HG02970 (cell line): Measurements from ENCODE around the gene ANKRD23.

Experiments used
- ATAC-seq: cut with Tn5 transposase; IDR thresholded peaks from one replicate; pipeline ENCODE4 v1.9.1; 2021; ENCODE audit warnings: mild to moderate bottlenecking, moderate library complexity, moderate number of reproducible peaks; ENCODE audit not compliant: unreplicated experiment, low FRiP score

Gene ANKRD23

DNA sequence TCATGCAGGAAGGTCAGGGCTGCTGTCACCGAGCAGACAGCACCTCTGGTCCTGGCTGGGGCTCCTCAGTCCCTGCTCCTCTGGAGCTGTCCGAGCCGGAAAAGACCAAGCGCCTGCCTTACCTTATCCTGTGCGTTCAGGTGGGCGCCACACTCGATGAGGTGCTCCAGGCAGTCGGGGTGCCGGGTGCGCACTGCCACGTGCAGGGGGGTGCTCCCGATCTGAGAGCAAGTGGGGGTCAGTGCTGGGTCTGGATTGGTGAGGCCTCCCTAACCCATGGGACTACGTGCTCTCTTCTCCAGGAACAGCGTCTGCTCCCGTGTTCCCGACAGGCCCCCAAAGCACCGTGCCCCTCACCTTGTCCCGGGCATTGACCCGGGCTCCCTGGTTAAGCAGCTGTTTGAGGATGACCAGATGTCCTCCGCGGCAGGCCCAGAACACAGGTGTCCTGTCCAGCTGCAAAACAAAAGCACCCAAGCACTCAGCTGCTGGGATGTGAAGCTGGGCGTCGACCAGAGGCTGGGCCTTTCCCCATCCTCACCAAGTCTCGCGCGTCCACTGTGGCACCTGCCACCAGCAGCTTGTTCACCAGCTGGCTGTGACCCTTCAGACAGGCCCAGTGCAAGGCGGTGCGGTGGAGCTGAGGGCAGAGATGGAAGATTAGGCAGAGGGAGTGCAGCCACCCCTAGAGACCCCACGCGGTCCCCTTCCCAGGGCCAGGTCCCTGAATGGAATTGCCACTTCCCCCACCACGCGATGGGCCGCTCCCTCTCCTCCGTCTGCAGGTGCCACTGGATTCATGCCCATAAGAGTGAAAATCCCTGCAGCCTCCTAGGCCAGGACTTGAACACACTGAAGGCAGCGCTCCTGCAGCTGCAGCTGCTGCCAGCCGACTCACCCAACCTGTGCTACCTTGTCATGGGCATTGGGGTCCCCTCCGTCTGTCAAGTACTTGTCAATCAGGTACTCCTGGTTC lies 3.7 kb downstream of the ANKRD23 start:
- ATAC-seq: no peak

DNA sequence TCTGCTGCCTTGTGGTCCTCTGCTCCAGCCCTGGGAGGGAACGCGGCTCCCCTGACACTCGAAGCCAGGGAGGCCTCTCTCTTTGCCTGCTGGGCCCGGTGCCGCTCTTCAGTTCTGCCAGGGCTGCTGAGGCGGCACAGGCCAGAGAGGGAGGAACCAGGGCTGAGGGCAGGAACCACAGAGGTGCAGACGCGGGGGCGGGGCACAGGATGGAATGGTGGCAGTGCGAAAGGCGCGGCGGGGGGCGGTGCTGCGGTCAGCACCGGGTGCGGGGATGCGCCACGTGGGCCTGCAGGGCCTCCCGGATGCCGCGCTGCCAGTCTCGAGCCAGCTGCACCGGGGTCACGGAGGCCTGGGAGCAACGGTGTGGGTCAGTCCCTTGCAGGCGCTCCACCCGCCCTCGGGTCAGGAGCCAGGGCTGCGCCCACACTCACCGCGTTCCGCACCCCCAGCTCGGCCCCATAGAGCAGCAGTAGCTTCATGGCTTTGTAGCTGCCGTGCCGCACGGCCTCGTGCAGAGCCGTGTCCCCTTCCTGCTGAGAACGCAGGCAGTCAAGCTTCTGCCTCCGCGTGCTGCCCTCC lies 4.4 kb downstream of the ANKRD23 start:
- ATAC-seq: no peak

DNA sequence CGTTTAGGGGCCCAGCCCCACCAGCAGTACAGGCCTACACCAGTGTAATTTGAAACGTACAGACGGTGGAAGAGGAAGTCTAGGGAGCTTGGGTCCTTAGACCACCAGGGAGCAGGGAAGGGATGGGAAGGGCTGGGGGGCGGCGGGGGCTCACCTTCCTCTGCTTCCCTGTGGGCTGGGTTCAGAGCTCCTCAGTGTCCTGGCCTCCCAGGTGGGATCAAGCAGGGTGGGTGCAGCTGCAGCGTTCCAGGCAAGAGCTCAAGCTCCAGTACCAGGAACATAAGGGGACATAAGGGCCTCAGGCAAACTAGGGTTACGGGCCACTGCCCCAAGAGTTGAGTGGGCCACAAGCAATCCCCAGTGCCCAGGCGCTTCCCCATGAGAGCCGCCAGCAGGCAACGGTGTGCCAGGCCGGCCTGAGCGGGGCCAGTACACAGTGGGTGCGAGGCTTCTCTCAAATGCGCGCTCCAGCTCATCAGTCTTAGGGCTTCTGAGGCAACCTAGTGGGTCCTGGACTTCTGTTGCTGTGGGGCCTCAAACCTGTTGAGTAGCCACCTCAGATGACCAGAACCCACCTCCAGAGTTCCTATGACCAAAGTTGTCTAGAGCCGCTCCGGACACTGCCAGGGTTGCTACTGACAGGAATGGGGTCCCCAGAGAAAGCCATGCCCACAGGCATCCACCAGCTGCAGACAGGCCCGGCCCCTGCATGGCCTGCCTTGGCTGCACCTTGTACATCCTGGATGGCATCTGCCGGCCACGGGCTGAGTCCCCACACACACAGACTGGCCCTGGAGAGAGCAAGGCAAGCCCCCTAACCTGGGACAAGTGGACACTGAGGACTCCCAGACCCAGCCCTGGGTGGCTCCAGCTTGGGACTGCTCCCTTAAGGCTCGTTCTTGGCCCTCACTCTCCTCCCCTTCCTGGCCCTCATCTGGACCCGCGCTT lies 5.2 kb downstream of the ANKRD23 start:
- no peak for ATAC-seq

DNA sequence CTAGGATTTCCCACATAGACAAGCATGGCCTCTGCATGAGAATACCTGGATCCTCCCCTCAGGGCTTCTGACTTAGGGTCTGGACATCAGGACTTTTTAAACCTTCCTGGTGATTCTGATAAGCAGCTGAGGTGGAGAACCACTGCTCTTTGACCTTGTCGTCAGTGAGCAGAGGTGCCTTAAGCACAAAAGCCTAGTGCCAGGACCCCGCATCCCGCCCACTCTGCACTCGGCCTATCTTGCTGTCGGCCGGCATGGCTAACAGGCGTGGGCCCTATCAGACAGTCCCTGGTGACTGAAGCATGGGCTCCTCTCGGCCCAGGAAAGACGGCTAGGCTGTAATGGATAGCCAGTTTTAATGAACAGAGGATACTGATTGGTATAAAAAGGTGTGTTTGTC lies 6.2 kb downstream of the ANKRD23 start:
- no peak for ATAC-seq

GRCh38 chr2:96835830-96836229 lies 8.0 kb downstream of the ANKRD23 start:
- ATAC-seq: no peak

GRCh38 chr2:96832754-96833507 lies 10.9 kb downstream of the ANKRD23 start:
- ATAC-seq: no peak

- no peak for ATAC-seq
Measured at GRCh38 chr2:96832408-96832753, 11.4 kb downstream of the ANKRD23 start.

GRCh38 chr2:96831679-96832078 lies 12.1 kb downstream of the ANKRD23 start:
- no peak for ATAC-seq

DNA sequence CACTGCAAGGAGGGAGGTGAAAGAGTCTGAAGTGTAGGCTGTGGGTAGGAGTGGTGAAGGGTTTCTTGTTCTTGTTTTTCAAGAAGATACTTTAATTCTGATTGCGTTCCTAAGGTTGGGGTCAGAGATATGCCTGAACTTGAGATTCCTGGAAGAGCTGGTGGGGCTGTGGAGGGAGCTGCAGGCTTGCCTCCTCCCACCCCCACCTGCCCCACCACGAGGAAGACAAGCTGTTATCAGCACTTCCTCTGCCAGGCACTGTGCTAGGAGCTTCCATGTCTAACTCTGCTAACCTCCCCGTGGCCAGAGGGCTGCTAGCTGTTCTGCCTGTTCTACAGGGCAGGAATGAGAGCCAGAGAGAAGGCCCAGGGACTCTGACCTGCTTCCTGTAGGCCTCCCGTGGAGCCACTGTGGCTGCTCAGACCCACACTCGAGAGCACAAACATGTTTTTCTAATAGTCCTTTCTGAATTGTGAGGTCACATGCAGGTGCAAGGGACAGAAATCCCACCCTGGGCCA lies 13.7 kb downstream of the ANKRD23 start:
- ATAC-seq: no peak

- no peak for ATAC-seq
Measured at GRCh38 chr2:96828874-96829273, 14.9 kb downstream of the ANKRD23 start.

DNA sequence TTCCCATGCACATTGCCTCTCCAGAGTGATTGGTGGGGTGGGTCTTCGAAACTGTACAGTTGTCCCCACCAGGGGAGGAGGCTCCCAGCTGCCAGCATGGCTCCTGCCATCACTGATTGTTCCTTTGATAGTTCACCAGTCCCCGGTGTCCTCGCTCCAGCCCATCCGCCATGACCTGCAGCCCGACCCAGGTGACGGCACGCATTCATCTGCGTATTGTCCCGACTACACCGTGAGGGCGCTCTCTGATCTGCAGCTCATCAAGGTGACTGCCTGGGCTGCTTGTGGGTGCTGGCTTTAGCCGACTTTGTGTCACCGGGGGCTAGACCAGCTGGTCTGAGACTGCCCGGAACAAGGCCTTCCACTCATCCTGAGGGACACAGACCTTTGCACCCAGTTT lies 15.4 kb downstream of the ANKRD23 start:
- ATAC-seq: no peak

- no peak for ATAC-seq
Measured at GRCh38 chr2:96826546-96827278, 17.1 kb downstream of the ANKRD23 start.

DNA sequence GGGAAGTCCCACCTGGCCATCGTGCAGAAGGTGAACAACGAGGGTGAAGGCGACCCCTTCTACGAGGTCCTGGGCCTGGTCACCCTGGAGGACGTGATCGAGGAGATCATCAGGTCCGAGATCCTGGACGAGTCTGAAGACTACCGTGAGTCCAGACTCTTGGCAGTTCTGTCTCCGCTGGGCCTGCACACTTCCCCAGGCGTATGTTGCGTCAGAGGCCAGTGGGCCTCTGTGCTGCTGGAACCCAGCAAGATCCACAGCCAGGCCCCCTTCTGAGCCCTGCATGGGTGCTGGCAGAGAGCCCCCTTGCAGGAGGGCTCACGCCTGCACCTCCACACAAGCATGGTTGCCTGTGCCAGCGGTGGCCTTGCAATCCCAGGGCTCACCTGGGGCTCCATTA lies 18.8 kb downstream of the ANKRD23 start:
- no peak for ATAC-seq

DNA sequence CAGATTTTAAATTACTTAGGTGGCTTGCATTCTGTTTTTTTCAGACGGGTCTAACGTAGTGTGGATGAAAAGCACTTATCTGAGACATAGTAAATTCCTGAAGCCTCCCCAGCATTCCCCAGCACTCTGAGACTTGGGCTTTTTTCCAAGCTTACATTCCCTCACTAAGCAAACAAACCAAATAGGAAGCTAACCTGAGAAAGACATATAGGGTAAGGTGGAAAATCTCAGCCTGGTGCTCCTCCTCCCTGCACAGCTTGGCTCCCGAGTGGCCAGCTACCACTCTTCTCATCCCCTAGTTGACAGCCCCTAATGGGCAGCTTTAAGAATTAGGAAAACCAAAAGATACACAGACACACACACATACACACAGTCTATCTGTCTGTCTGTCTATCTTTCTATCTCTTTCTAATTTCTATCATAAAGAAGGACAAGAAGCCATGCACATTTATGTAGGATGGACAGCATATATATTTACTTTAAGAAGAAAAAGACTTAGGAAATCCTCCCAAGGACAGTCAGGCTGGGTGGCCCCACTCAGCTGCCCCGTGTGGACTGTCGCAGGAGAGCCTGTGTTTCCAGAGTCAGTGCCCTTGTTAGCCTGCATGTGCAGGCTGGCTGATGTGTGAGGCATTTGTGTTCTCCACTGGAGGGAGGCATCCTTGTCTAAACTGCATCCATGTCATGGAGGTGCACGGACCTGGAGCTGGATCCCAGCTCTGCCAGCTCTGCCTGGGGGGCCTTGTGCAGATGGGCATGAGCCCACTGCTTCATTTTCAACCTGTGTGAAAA lies 19.5 kb downstream of the ANKRD23 start:
- no peak for ATAC-seq

- no peak for ATAC-seq
Measured at GRCh38 chr2:96823198-96823597, 20.6 kb downstream of the ANKRD23 start.

DNA sequence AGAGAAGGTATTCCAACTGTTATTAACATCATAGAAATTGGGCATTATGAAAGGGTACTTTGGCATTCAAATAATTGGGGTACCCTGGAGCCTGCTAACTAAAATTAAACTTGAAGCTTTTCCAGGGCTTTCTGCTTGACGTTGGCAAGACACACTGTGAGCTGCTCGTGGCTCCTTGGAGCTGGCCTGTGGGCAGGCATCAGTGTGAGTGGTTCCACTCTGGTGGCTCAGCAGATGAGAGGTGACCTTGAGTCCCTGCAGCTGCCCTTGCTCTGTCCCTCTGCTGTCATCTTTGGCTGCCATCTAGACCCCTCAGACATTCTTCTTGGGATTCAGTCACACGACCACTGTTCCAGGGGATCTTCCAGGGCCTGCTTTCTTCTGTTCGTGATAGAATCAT lies 21.0 kb downstream of the ANKRD23 start:
- ATAC-seq: no peak

DNA sequence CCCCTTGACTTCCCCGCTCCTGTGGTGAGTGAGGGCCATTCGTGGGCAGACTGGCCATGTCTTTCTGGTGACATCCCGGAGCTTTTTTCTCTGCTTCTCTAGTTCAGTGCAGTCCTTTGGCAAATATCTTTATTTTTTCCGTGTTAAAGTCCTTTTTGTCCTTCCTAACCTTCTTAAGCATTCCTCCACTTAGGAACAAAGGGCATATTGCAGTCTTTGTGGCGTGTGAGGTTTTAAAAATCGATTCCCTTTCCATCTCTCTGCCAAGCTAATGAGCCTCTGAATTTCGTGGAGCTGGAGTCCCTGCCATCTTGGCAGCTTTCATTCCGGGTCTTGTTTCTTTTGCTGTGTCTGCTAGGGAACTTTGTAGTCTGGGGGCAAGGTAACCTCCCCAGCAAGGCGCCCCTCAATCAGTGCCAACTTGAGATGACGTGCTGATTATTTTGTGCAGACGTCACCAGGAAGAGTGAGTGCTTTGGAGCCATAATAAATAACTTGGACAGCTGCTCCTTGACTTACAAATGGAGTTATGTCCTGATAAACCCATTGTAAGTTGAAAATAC lies 22.6 kb downstream of the ANKRD23 start:
- ATAC-seq: no peak

DNA sequence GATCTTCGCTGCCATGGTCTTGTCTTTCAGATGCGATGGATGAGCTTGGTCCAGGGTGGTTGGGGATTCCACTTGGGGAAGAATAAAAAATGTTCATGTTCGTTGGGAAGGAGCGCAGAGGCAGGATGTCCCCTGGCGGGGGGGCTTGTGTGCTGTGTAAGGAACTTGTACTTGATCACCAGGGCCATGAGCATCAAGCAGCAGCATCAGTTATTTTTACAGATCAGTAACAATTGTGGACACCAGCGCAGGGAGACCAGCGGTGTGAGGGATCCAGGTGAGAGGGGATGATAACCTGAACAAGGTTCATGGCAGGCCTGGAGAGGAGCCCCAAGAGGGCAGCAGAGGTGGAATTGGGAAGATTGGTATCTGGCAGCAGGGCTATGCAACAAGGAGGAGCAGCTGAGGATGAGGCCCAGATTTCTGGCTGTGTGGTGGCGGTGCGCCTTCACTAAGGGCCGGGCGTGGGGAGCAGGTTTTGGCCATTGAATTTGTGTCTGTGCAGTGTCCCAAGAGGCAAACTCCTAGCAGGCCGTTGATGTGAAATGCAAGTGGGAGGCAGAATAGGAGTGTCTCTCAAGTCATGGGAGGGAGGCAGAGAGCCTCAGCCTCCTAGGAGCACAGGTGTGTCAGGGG lies 23.8 kb downstream of the ANKRD23 start:
- no peak for ATAC-seq
